HL-60/S4 (cell line): ENCODE data around the gene ARIH2.

Source experiments
- in situ Hi-C: fragments of 300-500 bp; cut with MboI; formaldehyde crosslinking; loops from 2 replicates; pipeline ENCODE4 v1.14.3; 2022; ENCODE audit warnings: low sequenced_read_pairs

The ARIH2 gene

GRCh38 chr3:49017971-49018706, 99.5 kb downstream of the ARIH2 start, which contains the start of gene DALRD3:
Gene DALRD3 (minus strand): TSS chr3:49018580. CDS start chr3:49018564, 16 bp downstream.
- in situ Hi-C loops = no loop called here

GRCh38 chr3:49018707-49019006, 100.0 kb downstream of the ARIH2 start:
- in situ Hi-C loops = no loop called here

GRCh38 chr3:49019941-49020329, 101.3 kb downstream of the ARIH2 start:
- in situ Hi-C loops = no loop called here

GRCh38 chr3:49020330-49021212, 101.9 kb downstream of the ARIH2 start:
- in situ Hi-C loops = no loop called here

GRCh38 chr3:49021213-49021812, 102.7 kb downstream of the ARIH2 start:
- in situ Hi-C loops = no loop called here

GRCh38 chr3:49021813-49022687, 103.4 kb downstream of the ARIH2 start, which contains the start of gene NDUFAF3:
Gene NDUFAF3 (plus strand): TSS chr3:49022121. CDS start chr3:49022145, 24 bp downstream.
- in situ Hi-C loops = no loop called here

- in situ Hi-C loops = no loop called here
Measured at GRCh38 chr3:49022688-49023171, 104.1 kb downstream of the ARIH2 start.

- in situ Hi-C loops = no loop called here
Measured at GRCh38 chr3:49023775-49024174, 105.1 kb downstream of the ARIH2 start.

GRCh38 chr3:49024449-49024848, 105.8 kb downstream of the ARIH2 start:
- in situ Hi-C loops = no loop called here

GRCh38 chr3:49025005-49025792, 106.6 kb downstream of the ARIH2 start:
- in situ Hi-C loops = no loop called here

GRCh38 chr3:49025793-49026520, 107.3 kb downstream of the ARIH2 start:
- in situ Hi-C loops = no loop called here

GRCh38 chr3:49026536-49026935, 107.9 kb downstream of the ARIH2 start:
- in situ Hi-C loops = no loop called here

- in situ Hi-C loops = no loop called here
Measured at GRCh38 chr3:49027634-49028033, 109.0 kb downstream of the ARIH2 start.

GRCh38 chr3:49028298-49028672, 109.6 kb downstream of the ARIH2 start:
- in situ Hi-C loops = no loop called here

- in situ Hi-C loops = no loop called here
Measured at GRCh38 chr3:49028673-49029562, 110.3 kb downstream of the ARIH2 start, which contains the start of gene IMPDH2. Gene IMPDH2 (minus strand): TSS chr3:49029398. CDS start chr3:49029350, 48 bp downstream.

GRCh38 chr3:49029563-49029884, 110.9 kb downstream of the ARIH2 start:
- in situ Hi-C loops = no loop called here

GRCh38 chr3:49030321-49030720, 111.7 kb downstream of the ARIH2 start:
- in situ Hi-C loops = no loop called here

- in situ Hi-C loops = no loop called here
Measured at GRCh38 chr3:49032646-49033304, 114.1 kb downstream of the ARIH2 start.
